Activated CD4-positive, alpha-beta T cell treated with anti-CD3 and anti-CD28 coated beads for 1 hour (primary cell): Measurements from ENCODE around the gene MMEL1.
"Not testable (repeated sequence)": the region's sequence is repeated elsewhere in the genome, so short reads cannot be mapped to it uniquely, and the experiment has no call there.

Source experiments
- DNase-seq: peaks from one replicate; pipeline ENCODE4 v3.0.0-alpha.2; 2020

MMEL1 gene

GRCh38 chr1:2555634-2556276, 77.1 kb downstream of the MMEL1 start:
- DNase-seq: peak; percentile 47

GRCh38 chr1:2554621-2555387, 78.0 kb downstream of the MMEL1 start:
- DNase-seq: peak; percentile 38

DNA sequence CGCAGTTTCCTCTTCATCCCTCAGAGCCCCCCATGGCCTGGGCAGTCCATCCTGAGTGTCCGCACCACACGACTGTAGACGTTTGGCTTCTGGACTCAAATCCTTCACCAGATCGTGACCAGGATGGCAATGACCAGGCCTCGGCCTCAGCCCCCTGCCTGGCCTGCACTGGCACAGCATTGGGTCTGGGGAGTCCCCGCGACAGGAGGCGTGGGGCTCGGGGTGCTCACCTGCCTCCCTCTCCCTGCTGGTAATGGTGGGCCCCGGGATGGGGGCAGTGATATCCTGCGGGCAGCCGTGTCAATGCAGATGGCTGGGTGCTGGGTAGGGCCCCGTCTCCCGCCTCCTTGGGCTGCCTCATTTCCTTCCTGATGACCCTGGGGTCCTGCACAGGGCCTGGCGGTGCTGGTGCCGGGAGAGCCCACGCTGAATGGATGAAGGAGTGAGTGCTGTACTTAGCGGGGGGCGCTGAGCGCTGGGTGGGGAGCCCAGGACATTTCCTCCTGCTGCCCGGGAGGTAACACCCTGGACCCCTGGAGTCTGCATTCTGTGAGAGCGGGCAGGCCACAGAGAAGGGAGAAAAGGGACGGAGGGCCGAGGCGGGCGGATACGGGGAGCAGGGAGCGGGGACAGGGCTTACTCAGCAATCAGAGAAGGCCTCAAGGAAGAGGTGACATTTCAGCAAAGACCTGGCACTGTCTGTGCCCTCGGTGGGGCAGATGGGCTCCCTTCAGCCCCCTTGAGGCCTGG, 78.8 kb downstream of the MMEL1 start:
- no peak for DNase-seq

GRCh38 chr1:2553076-2553475, 79.7 kb downstream of the MMEL1 start:
- DNase-seq: not testable (repeated sequence)

GRCh38 chr1:2552189-2552588, 80.6 kb downstream of the MMEL1 start:
- DNase-seq: no peak

- DNase-seq: not testable (repeated sequence)
These were observed 81.3 kb downstream of the MMEL1 start for GRCh38 chr1:2551544-2551943.

DNA sequence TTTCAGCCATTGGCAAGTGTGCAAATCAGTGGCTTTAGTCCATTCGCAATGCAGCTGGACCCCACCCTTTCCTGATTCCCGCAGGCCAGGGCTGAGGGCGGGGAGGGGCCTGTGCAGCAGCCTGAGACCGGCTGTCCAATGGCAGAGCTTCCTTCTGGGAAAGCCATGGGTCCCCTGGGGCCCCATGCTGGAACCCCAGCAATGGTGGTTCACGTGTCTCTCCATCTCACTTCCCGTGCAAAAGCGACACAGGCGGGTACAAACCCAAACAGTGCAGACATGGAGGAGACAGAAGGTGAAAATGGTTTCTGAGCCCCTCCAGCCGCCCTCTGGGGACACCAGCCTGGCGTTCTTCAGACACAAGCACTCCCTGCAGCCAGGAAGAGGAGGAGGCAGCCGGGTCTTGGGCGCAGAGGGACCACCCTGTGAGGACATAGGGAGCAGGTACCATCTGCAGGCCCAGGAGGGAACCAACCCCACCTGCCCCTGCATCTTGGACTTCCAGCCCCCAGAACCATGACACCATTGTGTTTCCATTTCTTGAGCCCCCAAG, 82.4 kb downstream of the MMEL1 start:
- not testable (repeated sequence) for DNase-seq

DNA sequence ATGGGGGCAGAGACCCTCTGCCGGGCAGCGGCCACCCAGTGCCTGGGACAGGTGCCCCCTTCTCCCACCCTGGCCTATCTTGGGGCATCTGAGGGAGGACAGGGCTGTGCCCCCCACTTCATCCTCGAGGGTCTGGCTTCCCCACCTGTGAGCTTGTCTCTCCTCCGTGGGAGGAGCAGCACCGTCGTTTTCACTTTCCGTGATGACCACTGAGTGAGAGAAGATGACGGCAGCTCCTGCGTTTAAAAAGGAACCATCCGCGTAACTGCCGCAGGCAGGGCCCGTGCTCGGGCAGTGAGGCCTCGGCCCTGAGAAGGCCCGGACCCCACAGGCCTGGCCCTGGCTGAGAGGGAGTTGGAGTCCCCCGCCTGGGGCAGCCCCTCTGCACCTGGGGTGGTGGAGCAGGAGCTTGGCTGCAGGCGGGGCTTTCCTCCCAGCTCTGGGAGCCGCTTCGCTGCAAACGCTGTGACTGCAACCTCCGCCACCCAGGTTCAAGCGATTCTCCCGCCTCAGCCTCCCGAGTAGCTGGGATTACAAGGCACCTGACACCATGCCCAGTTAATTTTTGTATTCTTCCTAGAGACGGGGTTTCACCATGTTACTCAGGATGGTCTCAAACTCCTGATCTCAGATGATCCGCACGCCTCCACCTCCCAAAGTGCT, 83.3 kb downstream of the MMEL1 start:
- not testable (repeated sequence) for DNase-seq

GRCh38 chr1:2548068-2548589, 84.7 kb downstream of the MMEL1 start:
- peak; percentile 70 for DNase-seq

GRCh38 chr1:2547210-2548067, 85.4 kb downstream of the MMEL1 start:
- DNase-seq: no peak

DNA sequence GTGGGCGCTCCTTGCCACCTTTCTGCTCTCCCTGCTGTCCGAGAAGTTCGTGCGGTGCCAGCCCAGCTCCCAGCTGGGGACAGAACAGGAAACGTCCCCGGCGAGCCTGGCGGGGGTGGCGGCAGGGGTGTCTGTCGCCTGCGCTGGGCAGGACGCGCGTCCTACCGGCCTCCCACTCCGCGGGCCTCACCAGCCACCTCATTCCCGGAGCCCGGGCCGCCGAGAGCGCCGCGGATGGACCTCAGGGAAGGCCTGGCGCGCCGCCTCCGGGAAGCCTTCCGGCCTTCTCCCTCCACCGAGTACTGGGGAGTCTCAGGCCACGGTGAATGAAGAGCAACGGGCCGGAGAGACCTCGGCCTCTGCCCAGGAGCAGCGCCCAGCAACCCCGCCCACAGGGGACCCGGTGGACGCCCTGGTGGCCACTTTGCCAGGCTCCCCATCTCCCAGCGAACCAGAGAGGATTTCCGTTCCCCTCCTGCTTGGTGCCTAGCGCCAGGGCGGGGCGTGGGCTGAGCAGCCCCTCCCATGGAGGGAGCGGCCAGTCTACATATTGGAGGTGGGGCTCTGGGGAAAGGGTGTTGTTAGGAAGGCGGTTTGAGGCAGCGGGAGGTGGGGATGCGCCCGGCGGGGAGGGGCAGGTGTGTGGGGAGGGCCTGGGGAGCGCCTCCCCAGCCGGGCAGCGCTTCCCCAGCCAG, 86.2 kb downstream of the MMEL1 start:
- peak; percentile 69 for DNase-seq

- DNase-seq: peak; percentile 85
These were observed 86.9 kb downstream of the MMEL1 start for GRCh38 chr1:2545754-2546514.

- DNase-seq: no peak
These were observed 87.8 kb downstream of the MMEL1 start for GRCh38 chr1:2544875-2545640.

DNA sequence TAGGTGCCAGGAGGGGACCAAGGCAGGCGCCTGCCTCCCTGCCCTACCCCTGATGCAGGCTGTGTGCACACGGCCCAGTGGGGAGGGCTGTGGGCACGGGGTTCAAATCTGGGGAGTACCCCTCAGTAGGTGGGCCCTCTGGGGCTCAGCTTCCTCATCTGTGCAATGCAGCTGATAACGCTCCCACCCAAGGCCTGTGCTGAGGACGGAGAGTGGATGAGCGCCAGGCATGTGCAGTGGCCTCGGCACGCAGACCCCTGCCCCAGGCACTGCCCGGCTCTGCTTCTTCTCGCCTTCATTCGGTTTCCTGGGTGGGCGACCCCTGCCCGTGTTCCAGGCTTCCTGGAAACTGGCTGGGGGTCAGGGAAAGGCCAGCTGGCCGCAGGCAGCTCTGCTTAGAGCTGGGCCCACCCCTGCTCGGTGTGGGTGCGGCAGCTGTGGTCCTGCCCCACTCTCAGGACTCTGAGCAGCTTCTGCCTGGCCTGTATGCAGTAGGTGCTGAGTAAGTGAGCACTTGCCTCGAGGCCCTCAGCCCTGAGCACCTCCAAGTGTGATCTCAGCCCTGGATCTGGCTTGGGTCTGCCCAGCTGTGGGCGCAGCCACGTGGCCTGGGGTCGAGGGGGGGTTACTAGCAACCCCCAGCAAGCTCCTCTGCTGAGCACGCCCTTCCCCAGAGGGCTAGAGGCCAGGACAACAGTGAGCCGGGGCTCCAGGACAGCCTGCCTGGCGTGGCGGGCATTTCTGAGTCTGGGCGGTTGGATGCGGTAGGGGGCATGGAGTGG, 88.5 kb downstream of the MMEL1 start:
- DNase-seq: no peak

DNA sequence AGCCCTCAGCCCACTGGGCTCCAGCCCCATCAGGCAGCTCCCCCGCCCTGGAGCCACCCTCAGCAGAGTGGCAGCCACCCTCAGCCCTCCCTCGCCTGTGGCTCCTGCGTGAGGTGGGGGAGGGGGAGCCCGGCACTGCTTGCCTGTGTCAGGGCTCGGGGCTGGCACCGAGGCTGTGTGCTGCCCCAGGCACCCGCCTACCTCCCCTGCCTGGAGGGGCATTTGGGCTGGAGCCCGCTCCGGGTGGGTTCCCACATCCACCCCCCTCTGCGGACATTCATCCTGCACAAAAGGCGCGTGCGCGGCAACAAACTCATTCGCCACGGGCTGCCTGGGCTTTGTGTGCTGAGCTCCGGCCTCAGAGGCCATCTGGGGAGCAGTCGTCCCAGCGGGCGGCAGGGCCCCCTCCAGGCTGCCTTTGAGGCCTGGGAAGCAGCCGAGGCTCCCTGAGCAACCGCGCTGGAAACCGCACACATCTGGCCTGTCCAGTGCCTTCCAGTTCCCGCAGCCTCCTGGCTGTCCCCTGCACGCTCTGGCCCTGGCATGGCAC, 89.2 kb downstream of the MMEL1 start:
- no peak for DNase-seq

GRCh38 chr1:2542246-2542915, 90.4 kb downstream of the MMEL1 start:
- no peak for DNase-seq

- no peak for DNase-seq
These were observed 91.1 kb downstream of the MMEL1 start for GRCh38 chr1:2541619-2542245.
